H1 (cell line): ENCODE results near the gene CUBN.

ENCODE experiments used
- CREB1 ChIP-seq: IDR thresholded peaks from 2 replicates; pipeline ENCODE4 v1.6.1; 2012; ENCODE audit warnings: inconsistent platforms
- EP300 ChIP-seq, 2 experiments: IDR thresholded peaks; 1 replicate in 1 of 2; 2 replicates in 1 of 2; pipeline ENCODE4 v1.6.1; 2011 to 2012; ENCODE audit warnings: low read depth in 2 of 2, low read length in 2 of 2, mild to moderate bottlenecking in 2 of 2, borderline replicate concordance in 1 of 2, inconsistent platforms in 1 of 2, moderate library complexity in 1 of 2
- GABPA ChIP-seq: IDR thresholded peaks from 2 replicates; pipeline ENCODE4 v1.6.1; 2011; ENCODE audit warnings: mild to moderate bottlenecking, low read length, moderate library complexity, borderline replicate concordance; ENCODE audit not compliant: insufficient read depth
- JUND ChIP-seq: IDR thresholded peaks from 2 replicates; pipeline ENCODE4 v1.6.1; 2011; ENCODE audit warnings: mild to moderate bottlenecking, improper control_type of control experiment, low read length
- POLR2A ChIP-seq, 2 experiments: IDR thresholded peaks; 1 replicate in 1 of 2; 2 replicates in 1 of 2; pipeline ENCODE4 v1.6.1; 2011; ENCODE audit warnings: low read depth in 2 of 2, low read length in 2 of 2, mild to moderate bottlenecking in 2 of 2; ENCODE audit errors: control extremely low read depth in 1 of 2
- USF2 ChIP-seq: IDR thresholded peaks from 2 replicates; pipeline ENCODE4 v1.6.1; 2011; ENCODE audit warnings: low read length, improper control_type of control experiment
- TF ChIP-seq, protein P1 (sequence below), 3 experiments: IDR thresholded peaks; 1 replicate in 2 of 3; 2 replicates in 1 of 3; pipeline versions ENCODE4 v1.5.1 to v1.6.1; 2011; ENCODE audit warnings: low read length in 3 of 3, mild to moderate bottlenecking in 3 of 3, inconsistent platforms in 2 of 3, low read depth in 1 of 3, moderate library complexity in 1 of 3; ENCODE audit not compliant: insufficient read depth in 1 of 3; ENCODE audit errors: control extremely low read depth in 1 of 3

DNA sequence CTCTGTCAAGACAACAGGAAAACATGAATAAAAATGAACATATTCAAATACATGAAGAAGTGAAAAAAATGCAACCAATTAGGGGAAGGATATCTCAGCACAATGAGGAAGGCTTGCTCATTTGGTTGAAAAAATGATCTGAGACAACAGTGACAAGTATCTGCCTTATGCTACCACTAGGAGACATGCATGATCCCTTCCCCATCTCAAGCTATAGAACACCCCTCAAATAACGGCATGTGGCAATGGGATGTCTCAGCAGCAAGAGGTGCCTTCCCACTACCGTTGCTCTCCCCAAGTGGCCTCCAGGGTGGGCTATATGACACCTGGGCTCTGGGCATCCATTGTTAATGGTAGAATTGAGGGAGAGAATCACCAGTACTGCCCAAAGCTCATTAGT lies 214.3 kb downstream of the CUBN start:
- no peak for TF ChIP-seq GABPA
- TF ChIP-seq, protein P1, sequence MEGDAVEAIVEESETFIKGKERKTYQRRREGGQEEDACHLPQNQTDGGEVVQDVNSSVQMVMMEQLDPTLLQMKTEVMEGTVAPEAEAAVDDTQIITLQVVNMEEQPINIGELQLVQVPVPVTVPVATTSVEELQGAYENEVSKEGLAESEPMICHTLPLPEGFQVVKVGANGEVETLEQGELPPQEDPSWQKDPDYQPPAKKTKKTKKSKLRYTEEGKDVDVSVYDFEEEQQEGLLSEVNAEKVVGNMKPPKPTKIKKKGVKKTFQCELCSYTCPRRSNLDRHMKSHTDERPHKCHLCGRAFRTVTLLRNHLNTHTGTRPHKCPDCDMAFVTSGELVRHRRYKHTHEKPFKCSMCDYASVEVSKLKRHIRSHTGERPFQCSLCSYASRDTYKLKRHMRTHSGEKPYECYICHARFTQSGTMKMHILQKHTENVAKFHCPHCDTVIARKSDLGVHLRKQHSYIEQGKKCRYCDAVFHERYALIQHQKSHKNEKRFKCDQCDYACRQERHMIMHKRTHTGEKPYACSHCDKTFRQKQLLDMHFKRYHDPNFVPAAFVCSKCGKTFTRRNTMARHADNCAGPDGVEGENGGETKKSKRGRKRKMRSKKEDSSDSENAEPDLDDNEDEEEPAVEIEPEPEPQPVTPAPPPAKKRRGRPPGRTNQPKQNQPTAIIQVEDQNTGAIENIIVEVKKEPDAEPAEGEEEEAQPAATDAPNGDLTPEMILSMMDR (IDR thresholded peaks at IDR 0.05; ENCODE audit: control extremely low read depth in 1 of 3, insufficient read depth in 1 of 3, low read depth in 1 of 3, low read length in 3 of 3), result peak in 2 of 3 experiments; percentile 40 to 54; a peak in 3 of 4 replicates
- no peak for TF ChIP-seq POLR2A (IDR thresholded peaks at IDR 0.05; ENCODE audit: control extremely low read depth in 1 of 2, low read depth in 2 of 2, low read length in 2 of 2)
- no peak for TF ChIP-seq EP300 (IDR thresholded peaks at IDR 0.05; ENCODE audit: borderline replicate concordance in 1 of 2, low read depth in 2 of 2, low read length in 2 of 2)
- no peak for TF ChIP-seq USF2
- no peak for TF ChIP-seq JUND
- TF ChIP-seq CREB1, result no peak
